Memory B cell (primary cell): ENCODE results near the gene TRMT10C.
"Not testable (repeated sequence)": the region's sequence is repeated elsewhere in the genome, so short reads cannot be mapped to it uniquely, and the experiment has no call there.

Source experiments
- ATAC-seq: fragments of 150-1000 bp; cut with Tn5 transposase; 2 replicates; pipeline ENCODE4 v1.10.0; 2021; ENCODE audit warnings: low read depth, mild to moderate bottlenecking, moderate library complexity
- DNase-seq, 2 donors: peaks; one replicate each; pipeline ENCODE4 v3.0.0; 2022; ENCODE audit warnings: low spot score in 2 of 2
- H3K27ac Mint-ChIP-seq: one replicate; pipeline ENCODE4 v1.8.0; 2022; ENCODE audit warnings: mild to moderate bottlenecking, moderate library complexity, mixed read lengths
- H3K27me3 Mint-ChIP-seq: one replicate; pipeline ENCODE4 v1.8.0; 2022; ENCODE audit warnings: mixed read lengths
- H3K36me3 Mint-ChIP-seq: one replicate; pipeline ENCODE4 v1.8.0; 2022; ENCODE audit warnings: mild to moderate bottlenecking, mixed read lengths
- H3K4me1 Mint-ChIP-seq: one replicate; pipeline ENCODE4 v1.8.0; 2022; ENCODE audit warnings: mixed read lengths
- H3K4me3 Mint-ChIP-seq: one replicate; pipeline ENCODE4 v1.8.0; 2022; ENCODE audit warnings: mild to moderate bottlenecking, moderate library complexity, mixed read lengths
- H3K9me3 Mint-ChIP-seq: one replicate; pipeline ENCODE4 v1.8.0; 2022; ENCODE audit warnings: mixed read lengths

TRMT10C gene

GRCh38 chr3:101532783-101533602 is 28.7 kb upstream of the TRMT10C start:
- H3K4me3 Mint-ChIP-seq = no peak overlapping the region
- peaks cover 2% of the 10 kb centered on the region for H3K9me3 Mint-ChIP-seq
- peaks cover 4% of the 10 kb centered on the region for H3K4me1 Mint-ChIP-seq
- H3K36me3 Mint-ChIP-seq = no peaks in the 10 kb centered on the region
- H3K27ac Mint-ChIP-seq = no peak overlapping the region
- ATAC-seq (no peak), DNase-seq (no peak)
- peaks cover 4% of the 10 kb centered on the region for H3K27me3 Mint-ChIP-seq

- H3K4me3 Mint-ChIP-seq = no peak overlapping the region
- ATAC-seq (no peak), DNase-seq (no peak)
Measured at GRCh38 chr3:101533603-101533968, 28.1 kb upstream of the TRMT10C start.

GRCh38 chr3:101535221-101535620 is 26.4 kb upstream of the TRMT10C start:
- ATAC-seq = no peak
- no peak for DNase-seq
- H3K4me3 Mint-ChIP-seq = no peak overlapping the region
- H3K27ac Mint-ChIP-seq = no peak overlapping the region
- H3K36me3 Mint-ChIP-seq = no peaks in the 10 kb centered on the region
- H3K4me1 Mint-ChIP-seq = peaks cover 4% of the 10 kb centered on the region
- H3K9me3 Mint-ChIP-seq = peaks cover 2% of the 10 kb centered on the region
- peaks cover 2% of the 10 kb centered on the region for H3K27me3 Mint-ChIP-seq

More at GRCh38 chr3:101533603-101533968, 28.1 kb upstream of the TRMT10C start:
- no peak overlapping the region for H3K27ac Mint-ChIP-seq
- H3K9me3 Mint-ChIP-seq = peaks cover 2% of the 10 kb centered on the region
- peaks cover 4% of the 10 kb centered on the region for H3K27me3 Mint-ChIP-seq
- H3K36me3 Mint-ChIP-seq = no peaks in the 10 kb centered on the region
- H3K4me1 Mint-ChIP-seq = peaks cover 4% of the 10 kb centered on the region

GRCh38 chr3:101536266-101536665 is 25.4 kb upstream of the TRMT10C start:
- no peak for DNase-seq
- no peaks in the 10 kb centered on the region for H3K36me3 Mint-ChIP-seq
- peaks cover 2% of the 10 kb centered on the region for H3K27me3 Mint-ChIP-seq
- no peak for ATAC-seq
- no peak overlapping the region for H3K27ac Mint-ChIP-seq
- peaks cover 4% of the 10 kb centered on the region for H3K4me1 Mint-ChIP-seq
- peaks cover 2% of the 10 kb centered on the region for H3K9me3 Mint-ChIP-seq
- no peak overlapping the region for H3K4me3 Mint-ChIP-seq

GRCh38 chr3:101536955-101537354 is 24.7 kb upstream of the TRMT10C start:
- not testable (repeated sequence) for H3K36me3 Mint-ChIP-seq, H3K9me3 Mint-ChIP-seq, ATAC-seq, H3K4me1 Mint-ChIP-seq, DNase-seq, H3K4me3 Mint-ChIP-seq, H3K27ac Mint-ChIP-seq, H3K27me3 Mint-ChIP-seq

- no peak overlapping the region for H3K27ac Mint-ChIP-seq
- H3K27me3 Mint-ChIP-seq = no peaks in the 10 kb centered on the region
- H3K9me3 Mint-ChIP-seq = peaks cover 2% of the 10 kb centered on the region
- no peak for DNase-seq
- H3K4me1 Mint-ChIP-seq = no peaks in the 10 kb centered on the region
- no peak for ATAC-seq
- no peak overlapping the region for H3K4me3 Mint-ChIP-seq
- H3K36me3 Mint-ChIP-seq = no peaks in the 10 kb centered on the region
Measured at GRCh38 chr3:101542957-101543356, 18.7 kb upstream of the TRMT10C start.

GRCh38 chr3:101544161-101544850 is 17.4 kb upstream of the TRMT10C start:
- no peaks in the 10 kb centered on the region for H3K4me1 Mint-ChIP-seq
- DNase-seq (no peak), ATAC-seq (no peak)
- no peak overlapping the region for H3K27ac Mint-ChIP-seq
- H3K27me3 Mint-ChIP-seq = no peaks in the 10 kb centered on the region
- H3K4me3 Mint-ChIP-seq = no peak overlapping the region
- H3K36me3 Mint-ChIP-seq = no peaks in the 10 kb centered on the region
- H3K9me3 Mint-ChIP-seq = peaks cover 2% of the 10 kb centered on the region

GRCh38 chr3:101548527-101549105 is 13.1 kb upstream of the TRMT10C start:
- H3K9me3 Mint-ChIP-seq = no peaks in the 10 kb centered on the region
- no peak overlapping the region for H3K27ac Mint-ChIP-seq
- H3K27me3 Mint-ChIP-seq = no peaks in the 10 kb centered on the region
- H3K4me1 Mint-ChIP-seq = peaks cover 4% of the 10 kb centered on the region
- no peaks in the 10 kb centered on the region for H3K36me3 Mint-ChIP-seq
- no peak overlapping the region for H3K4me3 Mint-ChIP-seq
- DNase-seq (no peak), ATAC-seq (no peak)

- no peaks in the 10 kb centered on the region for H3K9me3 Mint-ChIP-seq
Measured at GRCh38 chr3:101549473-101549872, 12.2 kb upstream of the TRMT10C start.

GRCh38 chr3:101551359-101552081 is 10.1 kb upstream of the TRMT10C start:
- H3K4me1 Mint-ChIP-seq, H3K4me3 Mint-ChIP-seq, ATAC-seq, DNase-seq, H3K27me3 Mint-ChIP-seq, H3K27ac Mint-ChIP-seq, H3K36me3 Mint-ChIP-seq, H3K9me3 Mint-ChIP-seq: not testable (repeated sequence)

More at GRCh38 chr3:101549473-101549872, 12.2 kb upstream of the TRMT10C start:
- no peak for ATAC-seq
- Mint-ChIP-seq H3K4me3 (no peak overlapping the region), H3K27me3 (no peaks in the 10 kb centered on the region), H3K36me3 (no peaks in the 10 kb centered on the region), H3K4me1 (peaks cover 4% of the 10 kb centered on the region), H3K27ac (no peak overlapping the region)
- DNase-seq = no peak

- H3K27ac Mint-ChIP-seq, H3K9me3 Mint-ChIP-seq, DNase-seq, H3K27me3 Mint-ChIP-seq, ATAC-seq, H3K36me3 Mint-ChIP-seq, H3K4me1 Mint-ChIP-seq, H3K4me3 Mint-ChIP-seq: not testable (repeated sequence)
Measured at GRCh38 chr3:101553381-101553780, 8.3 kb upstream of the TRMT10C start.

- H3K4me3 Mint-ChIP-seq = no peak overlapping the region
- ATAC-seq = no peak
- peaks cover 6% of the 10 kb centered on the region for H3K27me3 Mint-ChIP-seq
- no peak for DNase-seq
- H3K9me3 Mint-ChIP-seq = no peaks in the 10 kb centered on the region
- H3K36me3 Mint-ChIP-seq = no peaks in the 10 kb centered on the region
- no peak overlapping the region for H3K27ac Mint-ChIP-seq
- peaks cover 4% of the 10 kb centered on the region for H3K4me1 Mint-ChIP-seq
Measured at GRCh38 chr3:101556064-101556463, 5.6 kb upstream of the TRMT10C start.

GRCh38 chr3:101567528-101568317 is 6.1 kb downstream of the TRMT10C start:
- ATAC-seq (no peak), DNase-seq (no peak)
- Mint-ChIP-seq H3K4me1 (peaks cover 15% of the 10 kb centered on the region), H3K27me3 (no peaks in the 10 kb centered on the region), H3K9me3 (no peaks in the 10 kb centered on the region), H3K4me3 (no peak overlapping the region), H3K27ac (no peak overlapping the region), H3K36me3 (peaks cover 21% of the 10 kb centered on the region)
